Type B pancreatic cell (in vitro differentiated cells): ENCODE data around the gene DNAJB2. TPM values are rescaled to one million over a fixed set of nuclear protein-coding genes. Genes with fewer than 3 reads are reported as not detected.
A peak's percentile ranks its signal among the peaks of the same experiment; 100 is the strongest.

Experiments used
- DNase-seq: peaks from one replicate; pipeline ENCODE4 v3.0.0; 2021; ENCODE audit warnings: mixed read lengths; ENCODE audit not compliant: unreplicated experiment; ENCODE audit errors: extremely low spot score
- H3K27ac Mint-ChIP-seq: 2 replicates; pipeline ENCODE4 v1.8.0; 2021; ENCODE audit warnings: mild to moderate bottlenecking, mixed read lengths
- H3K27me3 Mint-ChIP-seq: 2 replicates; pipeline ENCODE4 v1.8.0; 2021; ENCODE audit warnings: mixed read lengths
- H3K36me3 Mint-ChIP-seq: 2 replicates; pipeline ENCODE4 v1.8.0; 2021; ENCODE audit warnings: mixed read lengths
- H3K4me1 Mint-ChIP-seq: one replicate; pipeline ENCODE4 v1.8.0; 2021; ENCODE audit warnings: mixed read lengths; ENCODE audit not compliant: unreplicated experiment
- H3K4me3 Mint-ChIP-seq: 2 replicates; pipeline ENCODE4 v1.8.0; 2021; ENCODE audit warnings: mild to moderate bottlenecking, mixed read lengths
- H3K9me3 Mint-ChIP-seq: 2 replicates; pipeline ENCODE4 v1.8.0; 2021; ENCODE audit warnings: mixed read lengths
- CTCF ChIP-seq: fragments of 200-600 bp; sonication (generic); conservative IDR thresholded peaks from 2 replicates; pipeline ENCODE4 v1.5.0; 2021; ENCODE audit warnings: antibody characterized with exemption, mild to moderate bottlenecking
- total RNA-seq: library from RNA; stranded (reverse); gene quantifications from 2 replicates; pipeline ENCODE4 v1.2.1, GENCODE V29; 2021; ENCODE audit warnings: low replicate concordance

The DNAJB2 gene
- total RNA-seq, 1 donor from 2014 or later: 68.5 TPM

DNA sequence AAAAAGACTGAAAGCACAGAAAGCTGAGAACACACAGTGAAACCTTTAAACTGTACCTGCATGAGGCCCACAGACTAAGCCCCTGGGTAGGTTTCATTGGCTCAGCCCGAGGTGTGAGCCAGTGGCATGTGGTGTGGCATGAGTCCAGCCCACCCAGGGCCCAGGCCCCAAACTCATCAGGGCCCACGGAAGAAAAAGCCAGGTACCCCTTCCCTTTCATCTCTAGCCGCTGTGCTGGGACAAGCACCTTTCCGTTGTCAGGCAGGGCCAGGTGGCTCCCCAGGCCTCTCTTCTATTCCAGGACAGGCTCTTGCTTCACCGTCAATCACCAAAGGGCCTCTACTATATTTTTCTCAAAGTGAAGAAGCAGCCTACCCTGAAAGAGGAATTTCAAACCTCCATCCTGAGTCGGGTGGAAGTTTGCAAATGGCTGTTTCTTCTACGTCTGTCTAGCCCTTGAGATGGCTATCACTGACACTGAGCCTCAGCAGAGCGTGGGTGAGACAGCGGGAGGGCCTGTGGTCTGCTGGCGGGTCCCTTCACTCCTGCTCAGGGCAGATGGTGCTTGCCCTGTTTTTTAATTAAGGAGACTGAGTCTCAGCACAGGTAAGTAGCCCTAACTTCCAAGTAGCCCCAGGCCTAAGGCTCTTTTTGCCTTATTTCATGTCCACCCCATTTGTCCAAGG lies 8.6 kb downstream of the DNAJB2 start:
- TF ChIP-seq CTCF: no peak
- no peak for DNase-seq
- Mint-ChIP-seq H3K9me3 (no peaks in the 10 kb centered on the region), H3K27ac (peak overlapping the region; percentile 91), H3K4me3 (no peak overlapping the region), H3K36me3 (peaks cover 9% of the 10 kb centered on the region), H3K27me3 (peaks cover 10% of the 10 kb centered on the region), H3K4me1 (peaks cover 7% of the 10 kb centered on the region)

- H3K27ac Mint-ChIP-seq: no peak overlapping the region
- TF ChIP-seq CTCF: no peak
- no peak for DNase-seq
- H3K27me3 Mint-ChIP-seq: peaks cover 18% of the 10 kb centered on the region
- H3K36me3 Mint-ChIP-seq: peaks cover 4% of the 10 kb centered on the region
- no peaks in the 10 kb centered on the region for H3K9me3 Mint-ChIP-seq
- peaks cover 7% of the 10 kb centered on the region for H3K4me1 Mint-ChIP-seq
- H3K4me3 Mint-ChIP-seq: no peak overlapping the region
Measured at GRCh38 chr2:219289195-219289536, 10.0 kb downstream of the DNAJB2 start.

DNA sequence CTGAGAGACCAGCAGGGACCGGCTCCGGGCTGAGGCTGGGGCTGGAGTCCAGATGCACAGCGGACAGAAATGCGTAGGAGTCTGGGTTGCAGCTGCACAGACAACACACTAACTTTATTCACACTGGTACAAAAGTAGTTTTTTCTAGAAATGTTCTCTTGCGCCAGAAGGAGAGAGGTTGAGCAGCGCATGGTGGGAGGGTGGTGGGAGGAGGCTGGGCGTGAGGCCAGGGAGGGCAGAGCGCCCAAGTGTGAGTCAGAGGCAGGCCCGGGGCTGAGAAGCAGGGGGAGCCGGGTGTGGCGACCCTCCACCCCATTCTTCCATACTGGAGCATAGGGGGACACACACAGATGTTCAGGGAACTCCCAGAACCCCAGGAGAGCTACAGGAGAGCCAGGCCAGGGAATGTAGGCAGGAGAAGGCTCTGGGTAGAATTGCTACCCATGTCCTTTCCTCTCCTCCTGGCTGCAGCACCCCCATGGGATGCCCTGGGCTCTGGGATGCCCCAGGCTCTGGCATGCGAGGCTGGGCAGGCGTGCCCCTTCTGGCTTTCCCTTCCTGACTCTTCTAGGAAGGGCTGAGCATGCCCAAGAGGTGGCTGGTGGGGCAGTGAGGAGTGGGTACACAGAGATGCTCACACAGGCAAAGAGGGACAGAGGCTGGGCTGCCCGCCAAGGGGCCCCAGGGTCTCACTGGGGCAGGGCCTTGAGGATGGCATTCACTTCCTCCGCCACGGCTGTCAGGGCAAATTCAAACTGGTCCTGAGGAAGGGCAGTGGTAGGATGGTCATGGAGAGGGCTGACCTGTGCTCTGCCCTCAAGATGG lies 10.6 kb downstream of the DNAJB2 start:
- Mint-ChIP-seq H3K27ac (no peak overlapping the region), H3K4me3 (no peak overlapping the region)

DNA sequence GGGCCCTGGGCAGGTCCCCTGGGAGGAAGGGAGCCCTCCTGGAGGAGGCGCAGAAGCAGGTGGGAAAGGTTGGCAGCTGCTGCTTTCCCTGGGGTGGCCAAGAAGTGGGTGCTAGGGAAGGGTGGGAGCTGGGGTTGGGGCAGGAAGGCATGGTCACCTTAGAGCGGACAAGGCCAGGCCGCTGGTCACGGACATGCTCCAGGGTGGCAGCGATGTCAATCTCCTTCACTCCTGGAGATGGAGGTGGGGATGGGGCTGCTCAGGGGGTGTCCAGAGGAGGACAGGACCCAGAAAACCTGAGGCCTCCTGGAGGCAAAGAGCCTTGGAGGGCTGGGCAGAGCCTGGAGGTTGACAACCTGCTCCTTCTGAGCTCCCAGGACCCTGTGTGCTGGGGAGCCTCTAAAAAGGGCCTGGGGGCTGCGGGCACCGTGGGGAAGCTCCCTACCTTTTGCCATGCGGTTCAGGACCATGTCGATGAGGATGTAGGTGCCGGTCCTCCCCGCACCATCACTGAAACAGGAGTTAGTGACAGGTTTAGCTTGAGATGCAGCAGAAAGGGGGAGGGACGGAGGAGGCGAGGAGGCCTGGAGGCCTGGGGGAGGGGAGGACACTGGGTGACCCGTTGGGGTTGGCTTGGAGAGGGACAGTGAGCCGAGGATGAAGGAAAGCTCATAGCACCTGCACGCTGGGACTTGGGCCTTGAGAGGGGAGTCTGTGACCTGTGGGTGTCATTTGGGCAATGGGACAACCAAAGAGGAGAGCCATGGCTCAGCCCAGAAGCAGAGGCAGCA lies 11.4 kb downstream of the DNAJB2 start:
- Mint-ChIP-seq H3K27me3 (peaks cover 24% of the 10 kb centered on the region), H3K4me1 (peaks cover 7% of the 10 kb centered on the region), H3K9me3 (no peaks in the 10 kb centered on the region), H3K4me3 (no peak overlapping the region), H3K27ac (no peak overlapping the region), H3K36me3 (peaks cover 4% of the 10 kb centered on the region)
- no peak for TF ChIP-seq CTCF
- no peak for DNase-seq

More for the DNA sequence above, 10.6 kb downstream of the DNAJB2 start:
- H3K4me1 Mint-ChIP-seq: peaks cover 7% of the 10 kb centered on the region
- peaks cover 18% of the 10 kb centered on the region for H3K27me3 Mint-ChIP-seq
- peaks cover 4% of the 10 kb centered on the region for H3K36me3 Mint-ChIP-seq
- no peak for DNase-seq
- no peak for TF ChIP-seq CTCF
- H3K9me3 Mint-ChIP-seq: no peaks in the 10 kb centered on the region

DNA sequence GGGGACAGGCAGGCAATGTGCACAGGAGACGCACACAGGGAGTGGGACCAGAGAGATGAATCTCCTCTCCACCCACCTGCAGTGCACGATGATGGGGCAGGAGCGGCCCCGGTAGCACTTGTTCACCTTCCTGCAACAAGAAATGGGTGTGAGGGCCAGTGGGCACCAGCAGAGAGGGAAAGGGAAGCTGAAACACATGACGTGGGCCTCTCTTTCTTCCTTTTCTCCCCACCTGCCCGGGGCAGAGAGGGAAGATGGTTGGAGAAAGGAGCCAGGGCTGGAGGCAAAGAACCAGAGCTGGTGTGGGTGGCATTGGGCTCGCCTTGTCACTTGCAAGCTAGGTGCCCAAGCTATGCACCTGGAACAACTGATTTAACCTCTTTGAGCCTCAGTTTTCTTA lies 12.2 kb downstream of the DNAJB2 start:
- Mint-ChIP-seq H3K4me1 (peaks cover 2% of the 10 kb centered on the region), H3K36me3 (no peaks in the 10 kb centered on the region), H3K9me3 (no peaks in the 10 kb centered on the region), H3K27ac (no peak overlapping the region), H3K27me3 (peaks cover 31% of the 10 kb centered on the region), H3K4me3 (no peak overlapping the region)
- TF ChIP-seq CTCF: no peak
- DNase-seq: no peak
